ENCODE results near the gene S100A9.

DNA sequence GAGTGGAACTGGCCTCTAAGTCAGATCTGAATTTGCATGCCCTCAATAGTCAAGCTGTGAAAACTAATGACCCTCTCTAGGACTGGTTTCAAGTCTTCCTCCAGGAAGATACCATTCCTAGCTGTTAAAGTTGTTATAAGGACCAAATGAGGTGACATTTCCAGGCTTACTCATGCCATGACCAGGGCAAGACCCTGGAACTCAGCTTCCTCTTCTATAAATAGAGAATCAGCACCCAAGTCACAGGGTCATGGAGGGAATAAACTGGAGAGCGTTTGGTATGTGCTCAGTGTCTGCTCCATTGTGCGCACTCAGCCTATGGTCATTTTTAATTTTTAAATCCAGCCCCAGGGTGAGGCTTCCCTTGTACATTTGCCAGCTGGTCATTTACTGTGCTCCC lies 2.5 kb downstream of the S100A9 start:
- TF ChIP-seq POLR2A (IDR thresholded peaks at IDR 0.05) (no peak), CTCF (IDR thresholded peaks at IDR 0.05) (no peak)

Measured in ovary (tissue), 3 donors.